ENCODE results near the gene DNLZ.

The DNLZ gene

GRCh38 chr9:136342181-136343120 is 21.1 kb downstream of the DNLZ start:
- peak; percentile 78 for DNase-seq

- no peak for DNase-seq
These were observed 21.8 kb downstream of the DNLZ start for GRCh38 chr9:136341769-136342168.

GRCh38 chr9:136341042-136341655 is 22.4 kb downstream of the DNLZ start:
- DNase-seq, result no peak

- DNase-seq, result no peak
These were observed 23.0 kb downstream of the DNLZ start for GRCh38 chr9:136340356-136341041.

GRCh38 chr9:136339958-136340310 is 23.6 kb downstream of the DNLZ start:
- peak; percentile 61 for DNase-seq

- DNase-seq, result peak; percentile 31
These were observed 24.2 kb downstream of the DNLZ start for GRCh38 chr9:136339173-136339957.

- DNase-seq, result no peak
These were observed 25.0 kb downstream of the DNLZ start for GRCh38 chr9:136338511-136338910.

GRCh38 chr9:136337416-136338395 is 25.8 kb downstream of the DNLZ start:
- no peak for DNase-seq

GRCh38 chr9:136336881-136337280 is 26.7 kb downstream of the DNLZ start:
- no peak for DNase-seq

GRCh38 chr9:136336156-136336870 is 27.2 kb downstream of the DNLZ start:
- no peak for DNase-seq

GRCh38 chr9:136335296-136336155 is 28.0 kb downstream of the DNLZ start:
- no peak for DNase-seq

GRCh38 chr9:136334541-136334940 is 29.0 kb downstream of the DNLZ start:
- DNase-seq, result no peak

- DNase-seq, result no peak
These were observed 30.1 kb downstream of the DNLZ start for GRCh38 chr9:136333486-136333885.

GRCh38 chr9:136333045-136333444 is 30.5 kb downstream of the DNLZ start:
- no peak for DNase-seq

- no peak for DNase-seq
These were observed 31.0 kb downstream of the DNLZ start for GRCh38 chr9:136332482-136332983.

- DNase-seq, result no peak
These were observed 31.7 kb downstream of the DNLZ start for GRCh38 chr9:136331556-136332481.

GRCh38 chr9:136331030-136331429 is 32.5 kb downstream of the DNLZ start:
- no peak for DNase-seq

- no peak for DNase-seq
These were observed 33.0 kb downstream of the DNLZ start for GRCh38 chr9:136330406-136330990.
